GM12878 (cell line): Measurements from ENCODE around the gene FSTL4. TPM values are rescaled to one million over a fixed set of nuclear protein-coding genes. Genes with fewer than 3 reads are reported as not detected.

Source experiments
- ATAC-seq: fragments of 200-7000 bp; cut with Tn5 transposase; 3 replicates; pipeline ENCODE4 v1.9.1; 2020; ENCODE audit warnings: mild to moderate bottlenecking, moderate library complexity
- BruUV-seq: library from RNA; stranded (reverse); fragments of 400-500 nt; replicated peaks from 2 replicates; lab custom pipeline; 2021; lab: Mats Ljungman, UMichigan
- CTCF ChIA-PET: fragments of 300-600 bp; sonication (Branson Sonifier 250); formaldehyde crosslinking; extraction: SDS; loops from one replicate; lab custom pipeline; 2021; ENCODE audit warnings: inconsistent platforms; lab: Yijun Ruan, JAX
- POLR2A ChIA-PET: fragments of 350-600 bp; formaldehyde crosslinking; extraction: SDS; loops from one replicate; lab custom pipeline; 2021; ENCODE audit warnings: inconsistent platforms; lab: Charles Lee
- RAD21 ChIA-PET: fragments of 300-600 bp; sonication (Branson Sonifier 250); formaldehyde crosslinking; loops from one replicate; lab custom pipeline; 2023; ENCODE audit warnings: antibody characterized with exemption; ENCODE audit not compliant: unreplicated experiment; lab: Charles Lee
- SMC1A ChIA-PET: fragments of 300-600 bp; sonication (Branson Sonifier 250); formaldehyde crosslinking; loops from one replicate; lab custom pipeline; 2023; ENCODE audit not compliant: unreplicated experiment, uncharacterized antibody; lab: Charles Lee
- DNase-seq: peaks from one replicate; pipeline ENCODE4 v3.0.0-alpha.2; 2011; ENCODE audit warnings: low read depth, low spot score
- FAIRE-seq: peaks from 3 replicates; lab custom pipeline; 2011; peaks lifted over from hg19 to GRCh38; lab: Jason Lieb, UNC
- H2AFZ ChIP-seq: 2 replicates; pipeline ENCODE4 v1.6.0; 2011; ENCODE audit warnings: low read depth, low read length, control low read depth; ENCODE audit not compliant: control insufficient read depth
- H3K27ac ChIP-seq: 2 replicates; pipeline ENCODE4 v1.5.1; 2011; ENCODE audit warnings: control low read depth; ENCODE audit not compliant: control insufficient read depth, insufficient read depth
- H3K27me3 ChIP-seq, 2 experiments: replicated peaks in 1 of 2; 2 replicates each; pipeline versions ENCODE4 v1.6.0 to v1.6.1; 2011; ENCODE audit warnings: low read length in 1 of 2; ENCODE audit not compliant: control insufficient read depth in 2 of 2, insufficient read depth in 2 of 2
- H3K36me3 ChIP-seq, 2 experiments: 2 replicates each; pipeline ENCODE4 v1.5.1; 2011; ENCODE audit warnings: low read length in 1 of 2; ENCODE audit not compliant: control insufficient read depth in 2 of 2, insufficient read depth in 2 of 2
- H3K4me1 ChIP-seq: 2 replicates; pipeline ENCODE4 v1.6.1; 2011; ENCODE audit warnings: mild to moderate bottlenecking, low read length, moderate library complexity, mixed read lengths; ENCODE audit not compliant: control insufficient read depth, insufficient read depth
- H3K4me2 ChIP-seq: 2 replicates; pipeline ENCODE4 v1.6.0; 2011; ENCODE audit warnings: control low read depth; ENCODE audit not compliant: control insufficient read depth, insufficient read depth
- H3K4me3 ChIP-seq: fragments of 200-600 bp; sonication (generic); 2 replicates; pipeline ENCODE4 v1.5.1; 2016
- H3K79me2 ChIP-seq: 2 replicates; pipeline ENCODE4 v1.6.0; 2011; ENCODE audit warnings: low read length; ENCODE audit not compliant: control insufficient read depth, insufficient read depth
- H3K9ac ChIP-seq: 2 replicates; pipeline ENCODE4 v1.8.0; 2011; ENCODE audit warnings: low read length, control low read depth, mixed read lengths; ENCODE audit not compliant: control insufficient read depth, insufficient read depth
- H3K9me3 ChIP-seq: replicated peaks from 3 replicates; pipeline ENCODE4 v1.5.1; 2011; ENCODE audit warnings: mild to moderate bottlenecking, low read length; ENCODE audit not compliant: control insufficient read depth, insufficient read depth
- H4K20me1 ChIP-seq: 2 replicates; pipeline ENCODE4 v1.6.0; 2011; ENCODE audit not compliant: control insufficient read depth, insufficient read depth
- CHD2 ChIP-seq: IDR thresholded peaks from 2 replicates; pipeline ENCODE4 v1.6.1; 2011; ENCODE audit warnings: low read depth, low read length, improper control_type of control experiment, borderline replicate concordance
- CREB1 ChIP-seq: IDR thresholded peaks from 2 replicates; pipeline ENCODE4 v1.6.1; 2012; ENCODE audit warnings: low read depth, mild to moderate bottlenecking, inconsistent platforms
- E2F4 ChIP-seq: IDR thresholded peaks from 2 replicates; pipeline ENCODE4 v1.6.1; 2012; ENCODE audit warnings: low read depth, low read length, improper control_type of control experiment
- ESRRA ChIP-seq: IDR thresholded peaks from 2 replicates; pipeline ENCODE4 v1.6.1; 2012; ENCODE audit warnings: mild to moderate bottlenecking, low read length, improper control_type of control experiment
- ETV6 ChIP-seq, 2 experiments: fragments of 450-650 bp in 1 of 2; IDR thresholded peaks in 1 of 2; conservative IDR thresholded peaks in 1 of 2; 2 replicates each; pipeline ENCODE4 v1.6.1; 2014; ENCODE audit warnings: antibody characterized with exemption in 1 of 2, borderline replicate concordance in 1 of 2, low read depth in 1 of 2, mild to moderate bottlenecking in 1 of 2, moderate library complexity in 1 of 2
- JUNB ChIP-seq: IDR thresholded peaks from 2 replicates; pipeline ENCODE4 v1.6.1; 2016; ENCODE audit warnings: antibody characterized with exemption, mild to moderate bottlenecking
- KLF5 ChIP-seq: fragments of 450-650 bp; IDR thresholded peaks from 2 replicates; pipeline ENCODE4 v1.6.1; 2014; ENCODE audit warnings: mild to moderate bottlenecking; ENCODE audit not compliant: partially characterized antibody
- MAX ChIP-seq: IDR thresholded peaks from 2 replicates; pipeline ENCODE4 v1.6.1; 2012; ENCODE audit warnings: low read depth, low read length, improper control_type of control experiment
- MEF2A ChIP-seq: IDR thresholded peaks from 2 replicates; pipeline ENCODE4 v1.6.1; 2011; ENCODE audit warnings: low read depth, mild to moderate bottlenecking, low read length, moderate library complexity; ENCODE audit not compliant: insufficient read depth
- MYC ChIP-seq: IDR thresholded peaks from 2 replicates; pipeline ENCODE4 v1.6.1; 2011; ENCODE audit warnings: mild to moderate bottlenecking, low read length, moderate library complexity, inconsistent platforms; ENCODE audit not compliant: insufficient read depth, insufficient replicate concordance, insufficient read length, severe bottlenecking
- NFYA ChIP-seq: IDR thresholded peaks from 2 replicates; pipeline ENCODE4 v1.6.1; 2011; ENCODE audit warnings: low read depth, mild to moderate bottlenecking, low read length, improper control_type of control experiment, borderline replicate concordance
- NR2F1 ChIP-seq: fragments of 450-650 bp; conservative IDR thresholded peaks from 2 replicates; pipeline ENCODE4 v1.6.1; 2017; ENCODE audit warnings: mild to moderate bottlenecking
- PBX3 ChIP-seq: IDR thresholded peaks from 2 replicates; pipeline ENCODE4 v1.6.1; 2011; ENCODE audit warnings: mild to moderate bottlenecking, low read depth, low read length, moderate library complexity; ENCODE audit not compliant: insufficient replicate concordance
- POLR2AphosphoS2 ChIP-seq: IDR thresholded peaks from 2 replicates; pipeline ENCODE4 v1.6.1; 2011; ENCODE audit warnings: low read depth, mild to moderate bottlenecking, low read length, improper control_type of control experiment, moderate library complexity
- POU2F2 ChIP-seq: IDR thresholded peaks from 3 replicates; pipeline ENCODE4 v1.6.1; 2011; ENCODE audit warnings: low read depth, mild to moderate bottlenecking, low read length, borderline replicate concordance
- RAD51 ChIP-seq: fragments of 450-650 bp; IDR thresholded peaks from 2 replicates; pipeline ENCODE4 v1.6.1; 2016; ENCODE audit warnings: moderate library complexity, mild to moderate bottlenecking, inconsistent platforms
- SREBF2 ChIP-seq: IDR thresholded peaks from 2 replicates; pipeline ENCODE4 v1.6.1; 2012; ENCODE audit warnings: mild to moderate bottlenecking, low read length
- ZNF24 ChIP-seq: fragments of 450-650 bp; IDR thresholded peaks from 2 replicates; pipeline ENCODE4 v1.6.1; 2017; ENCODE audit warnings: antibody characterized with exemption, mild to moderate bottlenecking
- ZNF622 ChIP-seq: fragments of 450-650 bp; IDR thresholded peaks from 2 replicates; pipeline ENCODE4 v1.6.1; 2017; ENCODE audit warnings: mild to moderate bottlenecking, inconsistent platforms
- WGBS: methylation state at CpG from one replicate; pipeline ENCODE4 v1.1.6; 2016; ENCODE audit warnings: low lambda C conversion rate; ENCODE audit not compliant: insufficient replicate concordance, insufficient coverage; ENCODE audit errors: missing lambda C conversion rate; 5-methylcytosine and 5-hydroxymethylcytosine counted together
- in situ Hi-C: fragments of 300-500 bp; cut with MboI; formaldehyde crosslinking; loops from 9 replicates; pipeline ENCODE4 v1.14.3; 2018; ENCODE audit warnings: mixed read lengths
- intact Hi-C: fragments of 100-400 bp; cut with micrococcal nuclease; formaldehyde crosslinking; loops from one replicate; pipeline ENCODE4 v1.14.2; 2022; ENCODE audit not compliant: unreplicated experiment
- polyA plus RNA-seq, 11 experiments: library from polyadenylated mRNA; depleted of rRNA in 4 of 11; unstranded in 6 of 11; stranded (reverse) in 5 of 11; fragments of >200 nt; fragmentation: Nextera tagmentation in 4 of 11; fragmentation: Illumina TruSeq in 1 of 11; extraction: Ambion mirVana in 4 of 11; extraction: Trizol in 1 of 11; gene quantifications; 1 replicate in 1 of 11; 2 replicates in 10 of 11; pipeline versions ENCODE4 v1.2.1 to v1.2.3, GENCODE V29; 2011 to 2016; ENCODE audit warnings: inconsistent platforms in 2 of 11, missing spikeins in 2 of 11, low read depth in 1 of 11
- total RNA-seq, 4 experiments: library from RNA; depleted of rRNA in 3 of 4; stranded (reverse); fragments of >200 nt in 3 of 4; fragmentation: Illumina TruSeq in 1 of 4; extraction: Trizol in 1 of 4; gene quantifications; 2 replicates each; pipeline versions ENCODE4 v1.2.1 to v1.2.3, GENCODE V29; 2013 to 2021
- TF ChIP-seq, protein P1 (sequence below): fragments of 450-650 bp; IDR thresholded peaks from 2 replicates; pipeline ENCODE4 v1.6.1; 2017; ENCODE audit warnings: mild to moderate bottlenecking, moderate library complexity

The FSTL4 gene
- total and polyA plus RNA-seq, 10 of the 15 experiments (the other 5 are each of a cell fraction or from before 2014, with no cell fraction given): 0.01 to 0.79 (median 0.21) TPM; not detected in 6

- WGBS: 35% methylated on average over 1 of the region's 1 CpG
- no peak for DNase-seq
- intact Hi-C loops: no loop called here
- no peak overlapping the region for H2AFZ ChIP-seq
- H3K27ac ChIP-seq: no peak overlapping the region
- no peak overlapping the region for H3K9ac ChIP-seq
- no peaks in the 10 kb centered on the region for H3K9me3 ChIP-seq
- no peak for ATAC-seq
- no peaks in the 10 kb centered on the region for H3K79me2 ChIP-seq
- no TSS peak for BruUV-seq
- no peaks in the 10 kb centered on the region for H3K4me1 ChIP-seq
- RAD21 ChIA-PET: no interaction called here
- no peaks in the 10 kb centered on the region for H3K27me3 ChIP-seq
- POLR2A ChIA-PET: no interaction called here
- no peak overlapping the region for H3K4me3 ChIP-seq
- in situ Hi-C loops: no loop called here
- CTCF ChIA-PET: no interaction called here
- SMC1A ChIA-PET: interaction anchor here (1.8 kb wide), 1 partner anchor 11 kb away, joined by 7 read pairs; no protein-coding TSS in a partner anchor
- no peak for FAIRE-seq
- TF ChIP-seq CREB1: no peak
- TF ChIP-seq ZNF622: no peak
- no peak for TF ChIP-seq MAX
- TF ChIP-seq ESRRA: no peak
- no peak for TF ChIP-seq MEF2A
- no peak for TF ChIP-seq CHD2
- TF ChIP-seq KLF5: no peak
- TF ChIP-seq SREBF2: no peak
- TF ChIP-seq PBX3: no peak
- TF ChIP-seq, protein P1, sequence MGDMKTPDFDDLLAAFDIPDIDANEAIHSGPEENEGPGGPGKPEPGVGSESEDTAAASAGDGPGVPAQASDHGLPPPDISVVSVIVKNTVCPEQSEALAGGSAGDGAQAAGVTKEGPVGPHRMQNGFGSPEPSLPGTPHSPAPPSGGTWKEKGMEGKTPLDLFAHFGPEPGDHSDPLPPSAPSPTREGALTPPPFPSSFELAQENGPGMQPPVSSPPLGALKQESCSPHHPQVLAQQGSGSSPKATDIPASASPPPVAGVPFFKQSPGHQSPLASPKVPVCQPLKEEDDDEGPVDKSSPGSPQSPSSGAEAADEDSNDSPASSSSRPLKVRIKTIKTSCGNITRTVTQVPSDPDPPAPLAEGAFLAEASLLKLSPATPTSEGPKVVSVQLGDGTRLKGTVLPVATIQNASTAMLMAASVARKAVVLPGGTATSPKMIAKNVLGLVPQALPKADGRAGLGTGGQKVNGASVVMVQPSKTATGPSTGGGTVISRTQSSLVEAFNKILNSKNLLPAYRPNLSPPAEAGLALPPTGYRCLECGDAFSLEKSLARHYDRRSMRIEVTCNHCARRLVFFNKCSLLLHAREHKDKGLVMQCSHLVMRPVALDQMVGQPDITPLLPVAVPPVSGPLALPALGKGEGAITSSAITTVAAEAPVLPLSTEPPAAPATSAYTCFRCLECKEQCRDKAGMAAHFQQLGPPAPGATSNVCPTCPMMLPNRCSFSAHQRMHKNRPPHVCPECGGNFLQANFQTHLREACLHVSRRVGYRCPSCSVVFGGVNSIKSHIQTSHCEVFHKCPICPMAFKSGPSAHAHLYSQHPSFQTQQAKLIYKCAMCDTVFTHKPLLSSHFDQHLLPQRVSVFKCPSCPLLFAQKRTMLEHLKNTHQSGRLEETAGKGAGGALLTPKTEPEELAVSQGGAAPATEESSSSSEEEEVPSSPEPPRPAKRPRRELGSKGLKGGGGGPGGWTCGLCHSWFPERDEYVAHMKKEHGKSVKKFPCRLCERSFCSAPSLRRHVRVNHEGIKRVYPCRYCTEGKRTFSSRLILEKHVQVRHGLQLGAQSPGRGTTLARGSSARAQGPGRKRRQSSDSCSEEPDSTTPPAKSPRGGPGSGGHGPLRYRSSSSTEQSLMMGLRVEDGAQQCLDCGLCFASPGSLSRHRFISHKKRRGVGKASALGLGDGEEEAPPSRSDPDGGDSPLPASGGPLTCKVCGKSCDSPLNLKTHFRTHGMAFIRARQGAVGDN: no peak
- no peak for TF ChIP-seq RAD51
- no peak for TF ChIP-seq JUNB
- no peak for TF ChIP-seq POLR2AphosphoS2
- TF ChIP-seq E2F4: no peak
- TF ChIP-seq MYC: no peak
- TF ChIP-seq NR2F1: no peak
- TF ChIP-seq NFYA: no peak
- no peak for TF ChIP-seq ETV6 (conservative IDR thresholded peaks at IDR 0.05 in 1 of 2, IDR thresholded peaks at IDR 0.05 in 1 of 2; ENCODE audit: borderline replicate concordance in 1 of 2, low read depth in 1 of 2)
- TF ChIP-seq POU2F2: no peak
- no peak for TF ChIP-seq ZNF24
- no peak overlapping the region for H3K4me2 ChIP-seq
- no peaks in the 10 kb centered on the region for H3K36me3 ChIP-seq
- no peaks in the 10 kb centered on the region for H4K20me1 ChIP-seq
Measured at GRCh38 chr5:133253671-133254070, 358.7 kb downstream of the FSTL4 start.
